ENCODE data around the gene TRIM29. TPM values are rescaled to one million over a fixed set of nuclear protein-coding genes. Genes with fewer than 3 reads are reported as not detected.
A peak's percentile ranks its signal among the peaks of the same experiment; 100 is the strongest.

The TRIM29 gene
- total and polyA plus RNA-seq, 10 of the 15 experiments (the other 5 are each of a cell fraction or from before 2014, with no cell fraction given), result 0.08 to 0.67 (median 0.26) TPM; not detected in 5

- TF ChIP-seq TARDBP (IDR thresholded peaks at IDR 0.05; ENCODE audit: borderline replicate concordance) (no peak), NFYA (IDR thresholded peaks at IDR 0.05; ENCODE audit: borderline replicate concordance, low read depth, low read length) (no peak), USF1 (IDR thresholded peaks at IDR 0.05; ENCODE audit: borderline replicate concordance, extremely low read length, insufficient read depth, low read depth, low read length) (no peak), E4F1 (IDR thresholded peaks at IDR 0.05; ENCODE audit: borderline replicate concordance, partially characterized antibody) (no peak), STAT1 (conservative IDR thresholded peaks at IDR 0.05) (no peak)
These were observed 32.2 kb upstream of the TRIM29 start (continued) for GRCh38 chr11:120169981-120170698.

- ChIA-PET CTCF (interaction anchor here (0.6 to 7.0 kb wide), 4 partner anchors 10 to 132 kb away, joined by 3 to 83 read pairs (median 5); no protein-coding TSS in a partner anchor), SMC1A (ENCODE audit: uncharacterized antibody, unreplicated experiment) (interaction anchor here (2.8 kb wide), 1 partner anchor 133 kb away, joined by 18 read pairs; no protein-coding TSS in a partner anchor), POLR2A (no interaction called here), RAD21 (ENCODE audit: unreplicated experiment) (no interaction called here)
- Histone ChIP-seq H3K4me2 (ENCODE audit: control insufficient read depth, insufficient read depth) (peak overlapping the region; percentile 69; the same call in 1 of the 2 replicates), H3K27ac (ENCODE audit: control insufficient read depth, insufficient read depth) (no peak overlapping the region), H3K4me1 (ENCODE audit: control insufficient read depth, insufficient read depth, low read length) (no peaks in the 10 kb centered on the region), H3K9me3 (replicated peaks; ENCODE audit: control insufficient read depth, insufficient read depth, low read length) (no peaks in the 10 kb centered on the region; the same call in 2 of the 3 replicates), H2AFZ (ENCODE audit: control insufficient read depth, low read depth, low read length) (peak overlapping the region; percentile 19; the same call in 1 of the 2 replicates), H4K20me1 (ENCODE audit: control insufficient read depth, insufficient read depth) (no peaks in the 10 kb centered on the region), H3K4me3 (no peak overlapping the region), H3K27me3 (replicated peaks in 1 of 2; ENCODE audit: control insufficient read depth in 2 of 2, insufficient read depth in 2 of 2, low read length in 1 of 2) (peaks cover 6 to 10% of the 10 kb centered on the region in 2 experiments), H3K79me2 (ENCODE audit: control insufficient read depth, insufficient read depth, low read length) (no peaks in the 10 kb centered on the region), H3K36me3 (ENCODE audit: control insufficient read depth in 2 of 2, insufficient read depth in 2 of 2, low read length in 1 of 2) (no peaks in the 10 kb centered on the region), H3K9ac (ENCODE audit: control insufficient read depth, insufficient read depth, low read length) (no peak overlapping the region)
- 20% methylated on average over 39 of the region's 71 CpGs for WGBS (ENCODE audit: insufficient coverage, insufficient replicate concordance, low lambda C conversion rate, missing lambda C conversion rate)
- DNase-seq (ENCODE audit: low read depth, low spot score) (no peak), FAIRE-seq (no peak), ATAC-seq (peak; percentile 83)
- in situ Hi-C loops (cut with MboI), result no loop called here
- no TSS peak for BruUV-seq (replicated peaks)
- intact Hi-C loops (cut with micrococcal nuclease; ENCODE audit: unreplicated experiment), result no loop called here
- TF ChIP-seq RAD21 (IDR thresholded peaks at IDR 0.05; ENCODE audit: insufficient read depth, low read depth, low read length), result 0 out of 2 replicates have a peak, but pooled peaks have one; percentile 8
- TF ChIP-seq E2F4 (IDR thresholded peaks at IDR 0.05; ENCODE audit: low read depth, low read length), result no peak
- no peak for TF ChIP-seq PML (IDR thresholded peaks at IDR 0.05; ENCODE audit: low read length)
- no peak for TF ChIP-seq IRF5 (IDR thresholded peaks at IDR 0.05; ENCODE audit: borderline replicate concordance)
- no peak for TF ChIP-seq ZNF217 (IDR thresholded peaks at IDR 0.05)
- TF ChIP-seq YY1 (IDR thresholded peaks at IDR 0.05; ENCODE audit: low read depth, low read length), result peak; percentile 19; the same call in 1 of the 2 replicates
- no peak for TF ChIP-seq IRF4 (IDR thresholded peaks at IDR 0.05; ENCODE audit: low read depth, low read length)
- no peak for TF ChIP-seq TARDBP (IDR thresholded peaks at IDR 0.05; ENCODE audit: borderline replicate concordance)
- TF ChIP-seq SMC3 (IDR thresholded peaks at IDR 0.05; ENCODE audit: borderline replicate concordance, low read length), result peak; percentile 32; the same call in 1 of the 2 replicates
These were observed 31.2 kb upstream of the TRIM29 start for GRCh38 chr11:120168960-120169681.
